ENCODE measurements around the gene LRRC10B.
"Not testable (repeated sequence)": the region's sequence is repeated elsewhere in the genome, so short reads cannot be mapped to it uniquely, and the experiment has no call there.

- TF ChIP-seq CTCF, POLR2A (IDR thresholded peaks at IDR 0.05): not testable (repeated sequence)
Measured at GRCh38 chr11:61479360-61480058, 29.0 kb upstream of the LRRC10B start.

All from uterus (tissue), 2 donors.